ENCODE measurements around the gene B3GAT1. TPM values are rescaled to one million over a fixed set of nuclear protein-coding genes. Genes with fewer than 3 reads are reported as not detected.

The B3GAT1 gene
- total and polyA plus RNA-seq, 2 of the 13 experiments (the other 11 are each of a cell fraction or from before 2014, with no cell fraction given) = not detected

GRCh38 chr11:134360050-134360835 lies 51.8 kb downstream of the B3GAT1 start (continued):
- TF ChIP-seq ZNF770 (CRISPR knock-in tag; IDR thresholded peaks at IDR 0.05) = no peak
- no peak for TF ChIP-seq ZNF605 (CRISPR knock-in tag; IDR thresholded peaks at IDR 0.05)
- TF ChIP-seq SMAD9 (CRISPR knock-in tag; IDR thresholded peaks at IDR 0.05) = peak; percentile 73; the same call in 1 of the 2 replicates
- TF ChIP-seq MYC (CRISPR knock-in tag; IDR thresholded peaks at IDR 0.05; ENCODE audit: borderline replicate concordance) = peak; percentile 79
- peak; percentile 26; the same call in 1 of the 2 replicates for TF ChIP-seq ARID4A (CRISPR knock-in tag; IDR thresholded peaks at IDR 0.05; ENCODE audit: borderline replicate concordance)
- no peak for TF ChIP-seq GPN1 (CRISPR knock-in tag; IDR thresholded peaks at IDR 0.05; ENCODE audit: borderline replicate concordance)
- TF ChIP-seq CBFB (CRISPR knock-in tag; IDR thresholded peaks at IDR 0.05) = no peak
- 0 out of 2 replicates have a peak, but pooled peaks have one; percentile 67 for TF ChIP-seq ZNF451 (CRISPR knock-in tag; IDR thresholded peaks at IDR 0.05)
- TF ChIP-seq ESRRA (CRISPR knock-in tag; IDR thresholded peaks at IDR 0.05; ENCODE audit: low read depth) = no peak
- no peak for TF ChIP-seq RAD51 (IDR thresholded peaks at IDR 0.05; ENCODE audit: borderline replicate concordance)
- no peak for TF ChIP-seq ZNF563 (CRISPR knock-in tag; IDR thresholded peaks at IDR 0.05)
- TF ChIP-seq, protein P1, sequence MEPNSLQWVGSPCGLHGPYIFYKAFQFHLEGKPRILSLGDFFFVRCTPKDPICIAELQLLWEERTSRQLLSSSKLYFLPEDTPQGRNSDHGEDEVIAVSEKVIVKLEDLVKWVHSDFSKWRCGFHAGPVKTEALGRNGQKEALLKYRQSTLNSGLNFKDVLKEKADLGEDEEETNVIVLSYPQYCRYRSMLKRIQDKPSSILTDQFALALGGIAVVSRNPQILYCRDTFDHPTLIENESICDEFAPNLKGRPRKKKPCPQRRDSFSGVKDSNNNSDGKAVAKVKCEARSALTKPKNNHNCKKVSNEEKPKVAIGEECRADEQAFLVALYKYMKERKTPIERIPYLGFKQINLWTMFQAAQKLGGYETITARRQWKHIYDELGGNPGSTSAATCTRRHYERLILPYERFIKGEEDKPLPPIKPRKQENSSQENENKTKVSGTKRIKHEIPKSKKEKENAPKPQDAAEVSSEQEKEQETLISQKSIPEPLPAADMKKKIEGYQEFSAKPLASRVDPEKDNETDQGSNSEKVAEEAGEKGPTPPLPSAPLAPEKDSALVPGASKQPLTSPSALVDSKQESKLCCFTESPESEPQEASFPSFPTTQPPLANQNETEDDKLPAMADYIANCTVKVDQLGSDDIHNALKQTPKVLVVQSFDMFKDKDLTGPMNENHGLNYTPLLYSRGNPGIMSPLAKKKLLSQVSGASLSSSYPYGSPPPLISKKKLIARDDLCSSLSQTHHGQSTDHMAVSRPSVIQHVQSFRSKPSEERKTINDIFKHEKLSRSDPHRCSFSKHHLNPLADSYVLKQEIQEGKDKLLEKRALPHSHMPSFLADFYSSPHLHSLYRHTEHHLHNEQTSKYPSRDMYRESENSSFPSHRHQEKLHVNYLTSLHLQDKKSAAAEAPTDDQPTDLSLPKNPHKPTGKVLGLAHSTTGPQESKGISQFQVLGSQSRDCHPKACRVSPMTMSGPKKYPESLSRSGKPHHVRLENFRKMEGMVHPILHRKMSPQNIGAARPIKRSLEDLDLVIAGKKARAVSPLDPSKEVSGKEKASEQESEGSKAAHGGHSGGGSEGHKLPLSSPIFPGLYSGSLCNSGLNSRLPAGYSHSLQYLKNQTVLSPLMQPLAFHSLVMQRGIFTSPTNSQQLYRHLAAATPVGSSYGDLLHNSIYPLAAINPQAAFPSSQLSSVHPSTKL (CRISPR knock-in tag; IDR thresholded peaks at IDR 0.05) = no peak
- no peak for TF ChIP-seq ZNF773 (CRISPR knock-in tag; IDR thresholded peaks at IDR 0.05; ENCODE audit: borderline replicate concordance)
- no peak for TF ChIP-seq TBX2 (CRISPR knock-in tag; IDR thresholded peaks at IDR 0.05; ENCODE audit: borderline replicate concordance)
- TF ChIP-seq ZFX (CRISPR knock-in tag; IDR thresholded peaks at IDR 0.05; ENCODE audit: low read depth) = peak; percentile 87
- peak; percentile 54; the same call in 1 of the 2 replicates for TF ChIP-seq CCDC6 (CRISPR knock-in tag; IDR thresholded peaks at IDR 0.05)
- TF ChIP-seq ZNF331 (CRISPR knock-in tag; IDR thresholded peaks at IDR 0.05) = peak; percentile 59; the same call in 1 of the 2 replicates
- TF ChIP-seq SP4 (CRISPR knock-in tag; IDR thresholded peaks at IDR 0.05) = no peak
